ENCODE measurements around the gene PIK3R6. TPM values are rescaled to one million over a fixed set of nuclear protein-coding genes. Genes with fewer than 3 reads are reported as not detected.

Gene PIK3R6
- total RNA-seq, 1 donor from 2014 or later, result not detected

- no peak for DNase-seq (ENCODE audit: low read depth in 2 of 2)
Observed at GRCh38 chr17:8798846-8799569, 68.5 kb downstream of the PIK3R6 start, which contains the start of gene MFSD6L. MFSD6L (minus strand) TSS chr17:8799365; CDS start chr17:8799120, 245 bp downstream.

GRCh38 chr17:8798176-8798845, 69.2 kb downstream of the PIK3R6 start:
- DNase-seq (ENCODE audit: low read depth in 2 of 2), result no peak

- DNase-seq (ENCODE audit: low read depth in 2 of 2), result no peak
Observed at GRCh38 chr17:8797621-8798175, 69.8 kb downstream of the PIK3R6 start.

- DNase-seq (ENCODE audit: low read depth in 2 of 2), result no peak
Observed at GRCh38 chr17:8794636-8795035, 72.8 kb downstream of the PIK3R6 start.

GRCh38 chr17:8793649-8794048, 73.8 kb downstream of the PIK3R6 start:
- no peak for DNase-seq (ENCODE audit: low read depth in 2 of 2)

- no peak for DNase-seq (ENCODE audit: low read depth in 2 of 2)
Observed at GRCh38 chr17:8792646-8793045, 74.8 kb downstream of the PIK3R6 start.

GRCh38 chr17:8791910-8792270, 75.6 kb downstream of the PIK3R6 start:
- DNase-seq (ENCODE audit: low read depth in 2 of 2), result peak in 1 of 2 donors; percentile 12

- DNase-seq (ENCODE audit: low read depth in 2 of 2), result no peak
Observed at GRCh38 chr17:8791248-8791909, 76.1 kb downstream of the PIK3R6 start.

GRCh38 chr17:8789743-8790142, 77.7 kb downstream of the PIK3R6 start:
- no peak for DNase-seq (ENCODE audit: low read depth in 2 of 2)

- no peak for DNase-seq (ENCODE audit: low read depth in 2 of 2)
Observed at GRCh38 chr17:8788998-8789397, 78.5 kb downstream of the PIK3R6 start.

- peak; percentile 56 to 74 for DNase-seq (ENCODE audit: low read depth in 2 of 2)
Observed at GRCh38 chr17:8785547-8786413, 81.7 kb downstream of the PIK3R6 start.

GRCh38 chr17:8782176-8782575, 85.3 kb downstream of the PIK3R6 start:
- no peak for DNase-seq (ENCODE audit: low read depth in 2 of 2)

- no peak for DNase-seq (ENCODE audit: low read depth in 2 of 2)
Observed at GRCh38 chr17:8781776-8782175, 85.7 kb downstream of the PIK3R6 start.

- DNase-seq (ENCODE audit: low read depth in 2 of 2), result no peak
Observed at GRCh38 chr17:8776881-8777280, 90.6 kb downstream of the PIK3R6 start.

- no peak for DNase-seq (ENCODE audit: low read depth in 2 of 2)
Observed at GRCh38 chr17:8776248-8776647, 91.2 kb downstream of the PIK3R6 start.

GRCh38 chr17:8766731-8767130, 100.7 kb downstream of the PIK3R6 start:
- no peak for DNase-seq (ENCODE audit: low read depth in 2 of 2)

GRCh38 chr17:8762012-8762411, 105.5 kb downstream of the PIK3R6 start:
- DNase-seq (ENCODE audit: low read depth in 2 of 2), result no peak

GRCh38 chr17:8758137-8758596, 109.3 kb downstream of the PIK3R6 start, which contains the start of gene SPDYE4:
SPDYE4 (minus strand) TSS chr17:8758546; CDS start chr17:8758382, 164 bp downstream.
- no peak for DNase-seq (ENCODE audit: low read depth in 2 of 2)

- DNase-seq (ENCODE audit: low read depth in 2 of 2), result no peak
Observed at GRCh38 chr17:8757189-8757588, 110.3 kb downstream of the PIK3R6 start.

- DNase-seq (ENCODE audit: low read depth in 2 of 2), result no peak
Observed at GRCh38 chr17:8755590-8756255, 111.8 kb downstream of the PIK3R6 start.

All from lung microvascular endothelial cell (primary cell).